Smooth muscle cell of bladder (primary cell): Measurements from ENCODE around the gene CYP39A1. TPM values are rescaled to one million over a fixed set of nuclear protein-coding genes. Genes with fewer than 3 reads are reported as not detected.

Experiments used
- total RNA-seq: library from RNA; depleted of rRNA; stranded (reverse); fragments of >200 nt; gene quantifications from 2 replicates; pipeline ENCODE4 v1.2.3, GENCODE V29; 2014

Gene CYP39A1, protein sequence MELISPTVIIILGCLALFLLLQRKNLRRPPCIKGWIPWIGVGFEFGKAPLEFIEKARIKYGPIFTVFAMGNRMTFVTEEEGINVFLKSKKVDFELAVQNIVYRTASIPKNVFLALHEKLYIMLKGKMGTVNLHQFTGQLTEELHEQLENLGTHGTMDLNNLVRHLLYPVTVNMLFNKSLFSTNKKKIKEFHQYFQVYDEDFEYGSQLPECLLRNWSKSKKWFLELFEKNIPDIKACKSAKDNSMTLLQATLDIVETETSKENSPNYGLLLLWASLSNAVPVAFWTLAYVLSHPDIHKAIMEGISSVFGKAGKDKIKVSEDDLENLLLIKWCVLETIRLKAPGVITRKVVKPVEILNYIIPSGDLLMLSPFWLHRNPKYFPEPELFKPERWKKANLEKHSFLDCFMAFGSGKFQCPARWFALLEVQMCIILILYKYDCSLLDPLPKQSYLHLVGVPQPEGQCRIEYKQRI
- 14.7 and 22.6 TPM in 2 replicates for total RNA-seq

DNA sequence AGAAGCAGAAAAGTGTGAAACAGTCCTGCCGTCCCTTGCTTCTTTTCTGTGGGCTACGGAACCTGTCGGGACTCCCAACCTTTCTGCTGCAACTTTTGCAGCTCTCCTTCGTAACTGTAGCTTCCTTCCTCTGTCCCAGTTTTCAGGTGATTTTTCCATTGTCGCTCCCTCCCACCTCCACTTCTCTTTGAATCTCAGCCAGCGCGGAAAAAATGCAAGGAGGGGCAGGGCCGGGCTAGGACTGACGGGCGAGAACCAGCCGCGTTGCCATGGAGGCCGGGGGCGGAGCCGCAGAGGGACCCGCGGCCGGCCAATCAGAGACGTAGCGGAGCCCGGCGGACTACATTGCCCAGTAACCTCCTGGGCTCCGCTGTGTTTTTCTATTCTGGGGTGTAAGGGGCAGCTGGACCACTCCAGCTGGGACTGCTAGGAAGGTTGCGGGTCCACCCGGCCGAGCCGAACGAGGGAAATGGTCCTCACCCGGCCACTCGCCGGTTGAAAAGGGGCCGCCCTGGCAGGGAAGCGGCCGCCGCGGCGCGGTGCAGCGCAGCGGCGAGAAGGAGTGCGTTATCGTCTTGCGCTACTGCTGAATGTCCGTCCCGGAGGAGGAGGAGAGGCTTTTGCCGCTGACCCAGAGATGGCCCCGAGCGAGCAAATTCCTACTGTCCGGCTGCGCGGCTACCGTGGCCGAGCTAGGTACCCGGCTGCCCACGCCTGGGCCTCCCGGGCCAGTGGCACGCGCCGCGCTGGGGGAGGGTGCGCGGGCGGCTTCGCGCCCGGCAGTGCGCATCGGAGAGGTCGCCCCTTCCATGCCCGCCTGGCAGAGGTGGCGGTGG lies at the start of gene CYP39A1, which contains the start of gene SLC25A27:
CYP39A1 (minus strand) TSS at position 216 of the 836 bp plus-strand sequence. CDS start 236 bp downstream, outside the sequence.
SLC25A27 (plus strand) TSS at position 373 of the 836 bp plus-strand sequence; CDS start at position 591, 218 bp downstream.

DNA sequence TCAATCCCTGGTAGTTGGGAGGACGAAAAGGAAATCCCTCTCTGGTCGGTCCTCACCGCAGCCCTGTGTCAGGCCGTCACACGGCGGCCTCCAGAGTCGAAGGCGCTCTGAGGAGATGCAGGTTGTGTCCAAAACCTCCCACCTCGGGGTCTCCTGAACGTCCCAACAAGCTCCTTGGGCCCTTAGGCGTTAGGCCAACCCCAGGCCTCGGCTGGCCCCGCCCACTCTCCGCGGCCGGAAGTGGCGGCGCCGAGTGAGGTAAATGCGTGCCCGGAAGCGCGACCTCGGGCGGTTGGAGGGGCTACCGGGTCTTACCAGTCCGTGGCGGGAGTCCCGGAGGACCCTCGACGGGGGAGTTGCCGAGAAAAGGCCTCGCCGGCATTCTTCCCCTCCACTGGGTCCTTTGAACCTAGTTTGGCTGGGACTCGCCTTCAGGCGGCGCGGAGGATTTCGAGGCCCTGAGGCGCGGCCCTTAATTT lies 35.0 kb upstream of the CYP39A1 start, which contains the start of gene TDRD6:
TDRD6 (plus strand) TSS at position 267 of the 479 bp plus-strand sequence. CDS start 244 bp downstream, outside the sequence.

Other genes with a start within 250 kb of the CYP39A1 start
- gene RCAN2, start 161.4 kb downstream of the CYP39A1 start, total RNA-seq = 3.7 and 4.2 TPM in 2 replicates
- 16.1 and 17.5 TPM in 2 replicates for gene SLC25A27, start 157 bp upstream of the CYP39A1 start, total RNA-seq
- 0.46 and 0.57 TPM in 2 replicates for gene TDRD6, start 35.1 kb upstream of the CYP39A1 start, total RNA-seq
- 0.09 TPM in 1 of 2 replicates, not detected in the other for gene PLA2G7, start 82.6 kb upstream of the CYP39A1 start, total RNA-seq
- not detected in 2 replicates for gene ANKRD66, start 94.1 kb upstream of the CYP39A1 start, total RNA-seq
- not detected in 2 replicates for gene MEP1A, start 140.6 kb upstream of the CYP39A1 start, total RNA-seq